Measurements from ENCODE around the gene PBX1.

PBX1 gene

DNA sequence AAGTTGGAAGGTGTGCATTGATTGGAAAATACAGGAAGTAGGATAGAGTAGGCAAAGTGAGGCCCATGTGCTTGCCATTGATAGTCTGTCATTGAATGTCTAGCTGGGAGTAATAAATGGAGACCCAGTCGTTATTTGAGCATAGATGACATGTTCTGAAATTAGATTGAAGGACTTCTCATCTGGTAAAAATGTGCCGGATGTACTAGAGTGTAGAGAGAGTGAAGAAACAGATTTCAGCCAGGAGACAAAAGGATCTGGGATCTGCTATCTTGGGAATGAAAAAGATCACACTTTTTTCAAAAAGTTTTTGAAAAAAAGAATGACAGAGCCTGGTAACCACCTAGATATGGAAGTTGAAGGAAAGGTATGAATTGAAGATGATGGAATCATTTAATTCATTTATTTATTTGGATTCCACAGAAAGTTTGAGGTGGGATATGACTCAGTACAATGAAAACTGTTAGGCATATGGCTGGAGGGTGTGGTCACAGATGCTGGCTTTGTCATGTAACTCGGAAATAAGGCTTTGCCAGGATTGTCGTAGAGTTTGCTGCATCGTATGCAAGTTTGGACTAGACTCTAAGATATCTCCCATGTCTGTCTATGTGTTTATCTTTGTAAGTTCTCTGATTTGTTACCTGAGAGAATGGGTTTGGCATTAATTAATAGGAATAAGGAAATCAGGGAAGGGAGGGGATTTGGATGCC is 137.1 kb downstream of the PBX1 start:
- H3K4ac ChIP-seq (ENCODE audit: low read length): no peak overlapping the region
- H3K18ac ChIP-seq (ENCODE audit: low read length): no peak overlapping the region
- no peak overlapping the region for H3K4me3 ChIP-seq (ENCODE audit: low read length in 2 of 2)
- H2BK120ac ChIP-seq (ENCODE audit: low read depth, low read length): no peak overlapping the region
- H3K27me3 ChIP-seq (ENCODE audit: control insufficient read depth in 3 of 3, insufficient read depth in 3 of 3, low read depth in 1 of 3, low read length in 3 of 3): no peaks in the 10 kb centered on the region
- no peak for DNase-seq (ENCODE audit: low spot score)
- no peaks in the 10 kb centered on the region for H3K9me3 ChIP-seq (replicated peaks in 1 of 2; ENCODE audit: control insufficient read depth in 2 of 2, insufficient read depth in 1 of 2, low read depth in 1 of 2, low read length in 2 of 2)
- H3K79me1 ChIP-seq (ENCODE audit: low read depth, low read length): peaks cover 2% of the 10 kb centered on the region
- H3K14ac ChIP-seq (ENCODE audit: low read length): no peak overlapping the region
- H4K91ac ChIP-seq (ENCODE audit: low read depth, low read length, poor library complexity): no peak overlapping the region
- WGBS, 2 donors (ENCODE audit: extremely low coverage in 2 of 2, insufficient read length in 2 of 2, insufficient replicate concordance in 1 of 2): no CpG with 5 or more reads among the region's 5 CpGs
- H3K4me2 ChIP-seq (ENCODE audit: insufficient read depth, low read length, poor library complexity, severe bottlenecking): no peak overlapping the region
- no peak overlapping the region for H3K23ac ChIP-seq (ENCODE audit: low read depth, low read length, poor library complexity)
- peaks cover 0 to 18% of the 10 kb centered on the region in 2 donors for H3K36me3 ChIP-seq (replicated peaks in 1 of 2; ENCODE audit: control insufficient read depth in 2 of 2, insufficient read depth in 2 of 2, low read length in 2 of 2)
- H2BK15ac ChIP-seq (ENCODE audit: low read length): no peak overlapping the region
- H2AFZ ChIP-seq (ENCODE audit: low read length): no peak overlapping the region
- H3K27ac ChIP-seq (replicated peaks; ENCODE audit: low read length): no peak overlapping the region
- no peak overlapping the region for H2BK5ac ChIP-seq (ENCODE audit: low read length)
- H3K9ac ChIP-seq (ENCODE audit: low read depth, low read length, poor library complexity): no peak overlapping the region
- H4K8ac ChIP-seq (ENCODE audit: low read depth, low read length): no peak overlapping the region
- H2BK12ac ChIP-seq (ENCODE audit: low read length): no peak overlapping the region
- H2AK5ac ChIP-seq (ENCODE audit: low read depth, low read length): no peak overlapping the region
- peaks cover 0 to 3% of the 10 kb centered on the region in 2 donors for H3K4me1 ChIP-seq (ENCODE audit: control insufficient read depth in 2 of 2, insufficient read depth in 1 of 2, low read depth in 1 of 2, low read length in 2 of 2)

DNA sequence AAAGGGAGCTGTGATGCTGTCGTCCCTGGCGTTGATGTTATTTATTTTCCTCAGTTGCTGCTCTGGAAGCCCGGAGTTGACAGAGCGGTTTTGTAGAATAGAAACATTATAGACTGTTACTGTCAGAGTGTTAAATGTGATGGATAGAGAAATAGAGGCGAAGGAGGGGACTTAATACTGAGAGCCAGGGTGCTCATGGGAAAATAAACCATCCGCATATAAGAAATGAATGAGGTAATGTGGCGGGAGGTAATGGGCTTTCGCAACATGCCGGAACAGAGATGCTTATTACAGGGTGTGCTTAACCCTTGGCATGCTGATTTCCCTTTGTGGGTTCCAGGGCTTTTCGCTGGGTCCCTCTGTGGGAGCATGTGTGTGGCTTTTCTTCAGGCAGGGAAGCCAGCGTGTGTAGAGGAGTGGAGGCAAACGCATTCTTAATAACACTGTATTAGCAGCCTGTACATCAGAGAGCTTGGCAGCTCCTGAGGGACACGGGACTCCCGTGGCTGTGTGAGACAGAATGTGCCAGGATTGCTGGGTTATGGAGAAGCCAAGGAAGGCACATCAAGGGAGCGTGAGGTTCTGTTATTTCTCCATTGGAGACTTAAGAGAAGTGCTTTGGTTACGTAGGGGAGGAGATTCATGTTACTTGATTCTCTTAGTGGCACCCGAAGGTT is 141.0 kb downstream of the PBX1 start:
- Histone ChIP-seq H3K36me3 (replicated peaks in 1 of 2; ENCODE audit: control insufficient read depth in 2 of 2, insufficient read depth in 2 of 2, low read length in 2 of 2) (peaks cover 0 to 7% of the 10 kb centered on the region in 2 donors), H3K4me1 (ENCODE audit: control insufficient read depth in 2 of 2, insufficient read depth in 1 of 2, low read depth in 1 of 2, low read length in 2 of 2) (peaks cover 0 to 3% of the 10 kb centered on the region in 2 donors), H2AFZ (ENCODE audit: low read length) (no peak overlapping the region), H4K8ac (ENCODE audit: low read depth, low read length) (no peak overlapping the region), H3K27me3 (ENCODE audit: control insufficient read depth in 3 of 3, insufficient read depth in 3 of 3, low read depth in 1 of 3, low read length in 3 of 3) (no peaks in the 10 kb centered on the region), H2BK15ac (ENCODE audit: low read length) (no peak overlapping the region), H3K9ac (ENCODE audit: low read depth, low read length, poor library complexity) (no peak overlapping the region), H2BK12ac (ENCODE audit: low read length) (no peak overlapping the region), H3K79me1 (ENCODE audit: low read depth, low read length) (no peaks in the 10 kb centered on the region), H3K4me2 (ENCODE audit: insufficient read depth, low read length, poor library complexity, severe bottlenecking) (no peak overlapping the region), H2AK5ac (ENCODE audit: low read depth, low read length) (no peak overlapping the region), H2BK120ac (ENCODE audit: low read depth, low read length) (no peak overlapping the region), H3K14ac (ENCODE audit: low read length) (no peak overlapping the region), H3K23ac (ENCODE audit: low read depth, low read length, poor library complexity) (no peak overlapping the region), H3K4me3 (ENCODE audit: low read length in 2 of 2) (no peak overlapping the region), H3K27ac (replicated peaks; ENCODE audit: low read length) (no peak overlapping the region), H3K4ac (ENCODE audit: low read length) (no peak overlapping the region), H3K9me3 (replicated peaks in 1 of 2; ENCODE audit: control insufficient read depth in 2 of 2, insufficient read depth in 1 of 2, low read depth in 1 of 2, low read length in 2 of 2) (no peaks in the 10 kb centered on the region), H4K91ac (ENCODE audit: low read depth, low read length, poor library complexity) (no peak overlapping the region), H2BK5ac (ENCODE audit: low read length) (no peak overlapping the region), H3K18ac (ENCODE audit: low read length) (no peak overlapping the region)
- no peak for DNase-seq (ENCODE audit: low spot score)
- no CpG with 5 or more reads among the region's 17 CpGs for WGBS, 2 donors (ENCODE audit: extremely low coverage in 2 of 2, insufficient read length in 2 of 2, insufficient replicate concordance in 1 of 2)

DNA sequence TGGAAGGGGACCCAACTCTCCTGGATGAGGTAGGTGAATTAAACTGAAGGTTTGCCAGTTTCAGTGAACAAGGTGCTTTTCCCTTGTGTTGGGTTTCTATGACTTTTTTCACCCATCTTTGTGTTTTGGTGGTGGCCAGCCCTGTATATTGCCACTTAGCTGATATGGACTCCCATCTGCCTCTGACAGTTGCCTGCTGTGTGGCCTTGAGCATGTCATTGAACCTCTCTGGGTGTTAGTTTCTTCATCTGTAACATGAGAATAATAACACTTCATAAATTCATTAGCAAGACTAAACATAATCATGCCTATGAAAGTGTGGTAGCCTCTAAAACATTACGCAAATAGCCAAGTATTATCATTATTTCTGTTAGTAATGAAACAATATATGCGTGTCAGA is 141.7 kb downstream of the PBX1 start:
- H2BK5ac ChIP-seq (ENCODE audit: low read length): no peak overlapping the region
- no peaks in the 10 kb centered on the region for H3K27me3 ChIP-seq (ENCODE audit: control insufficient read depth in 3 of 3, insufficient read depth in 3 of 3, low read depth in 1 of 3, low read length in 3 of 3)
- no peak overlapping the region for H3K9ac ChIP-seq (ENCODE audit: low read depth, low read length, poor library complexity)
- H3K18ac ChIP-seq (ENCODE audit: low read length): no peak overlapping the region
- H4K8ac ChIP-seq (ENCODE audit: low read depth, low read length): no peak overlapping the region
- no peak overlapping the region for H3K23ac ChIP-seq (ENCODE audit: low read depth, low read length, poor library complexity)
- H2BK120ac ChIP-seq (ENCODE audit: low read depth, low read length): no peak overlapping the region
- no peak for DNase-seq (ENCODE audit: low spot score)
- no peaks in the 10 kb centered on the region for H3K9me3 ChIP-seq (replicated peaks in 1 of 2; ENCODE audit: control insufficient read depth in 2 of 2, insufficient read depth in 1 of 2, low read depth in 1 of 2, low read length in 2 of 2)
- WGBS, 2 donors (ENCODE audit: extremely low coverage in 2 of 2, insufficient read length in 2 of 2, insufficient replicate concordance in 1 of 2): no CpG with 5 or more reads among the region's 2 CpGs
- no peak overlapping the region for H3K14ac ChIP-seq (ENCODE audit: low read length)
- peaks cover 0 to 1% of the 10 kb centered on the region in 2 donors for H3K36me3 ChIP-seq (replicated peaks in 1 of 2; ENCODE audit: control insufficient read depth in 2 of 2, insufficient read depth in 2 of 2, low read length in 2 of 2)
- H3K4me2 ChIP-seq (ENCODE audit: insufficient read depth, low read length, poor library complexity, severe bottlenecking): no peak overlapping the region
- H3K79me1 ChIP-seq (ENCODE audit: low read depth, low read length): no peaks in the 10 kb centered on the region
- H3K4ac ChIP-seq (ENCODE audit: low read length): no peak overlapping the region
- peaks cover 0 to 3% of the 10 kb centered on the region in 2 donors for H3K4me1 ChIP-seq (ENCODE audit: control insufficient read depth in 2 of 2, insufficient read depth in 1 of 2, low read depth in 1 of 2, low read length in 2 of 2)
- H4K91ac ChIP-seq (ENCODE audit: low read depth, low read length, poor library complexity): no peak overlapping the region
- no peak overlapping the region for H2AK5ac ChIP-seq (ENCODE audit: low read depth, low read length)
- no peak overlapping the region for H2AFZ ChIP-seq (ENCODE audit: low read length)
- H3K27ac ChIP-seq (replicated peaks; ENCODE audit: low read length): no peak overlapping the region
- H2BK12ac ChIP-seq (ENCODE audit: low read length): no peak overlapping the region
- H3K4me3 ChIP-seq (ENCODE audit: low read length in 2 of 2): no peak overlapping the region
- no peak overlapping the region for H2BK15ac ChIP-seq (ENCODE audit: low read length)

DNA sequence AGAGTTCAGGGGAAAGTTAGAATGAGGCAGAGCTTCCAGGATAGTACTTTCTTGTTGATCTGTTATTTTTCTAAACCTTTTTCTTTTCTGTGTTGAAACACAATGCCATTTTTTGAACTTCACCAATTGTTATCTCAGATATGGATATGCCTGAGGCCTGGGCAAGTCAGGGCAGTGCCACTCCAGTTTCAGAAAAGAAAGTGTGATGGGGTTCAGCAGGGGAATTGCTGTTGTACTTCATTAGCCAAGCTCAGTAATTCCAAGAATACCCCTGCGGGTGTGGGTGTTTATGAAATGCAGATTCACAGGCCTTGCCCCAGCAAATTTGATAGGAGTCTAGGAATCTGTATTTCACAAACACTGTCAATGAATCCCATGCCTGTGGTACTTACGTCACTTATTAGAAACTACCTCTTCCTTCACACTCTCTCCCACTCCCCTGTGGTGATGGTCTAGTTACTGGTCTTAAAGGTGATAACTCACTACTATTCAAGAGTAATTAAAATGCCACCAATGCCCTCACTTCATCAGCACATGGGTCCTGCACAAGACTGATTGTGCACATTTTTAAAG is 142.3 kb downstream of the PBX1 start:
- Histone ChIP-seq H3K14ac (ENCODE audit: low read length) (no peak overlapping the region), H3K4me3 (ENCODE audit: low read length in 2 of 2) (no peak overlapping the region), H3K79me1 (ENCODE audit: low read depth, low read length) (no peaks in the 10 kb centered on the region), H3K27ac (replicated peaks; ENCODE audit: low read length) (no peak overlapping the region), H3K9me3 (replicated peaks in 1 of 2; ENCODE audit: control insufficient read depth in 2 of 2, insufficient read depth in 1 of 2, low read depth in 1 of 2, low read length in 2 of 2) (no peaks in the 10 kb centered on the region), H3K4me1 (ENCODE audit: control insufficient read depth in 2 of 2, insufficient read depth in 1 of 2, low read depth in 1 of 2, low read length in 2 of 2) (peaks cover under 1 to 3% of the 10 kb centered on the region in 2 donors), H2BK12ac (ENCODE audit: low read length) (no peak overlapping the region), H3K9ac (ENCODE audit: low read depth, low read length, poor library complexity) (no peak overlapping the region), H3K36me3 (replicated peaks in 1 of 2; ENCODE audit: control insufficient read depth in 2 of 2, insufficient read depth in 2 of 2, low read length in 2 of 2) (no peaks in the 10 kb centered on the region), H2AFZ (ENCODE audit: low read length) (no peak overlapping the region), H2AK5ac (ENCODE audit: low read depth, low read length) (no peak overlapping the region), H2BK5ac (ENCODE audit: low read length) (no peak overlapping the region), H3K4me2 (ENCODE audit: insufficient read depth, low read length, poor library complexity, severe bottlenecking) (no peak overlapping the region), H4K8ac (ENCODE audit: low read depth, low read length) (no peak overlapping the region), H3K18ac (ENCODE audit: low read length) (no peak overlapping the region), H4K91ac (ENCODE audit: low read depth, low read length, poor library complexity) (no peak overlapping the region), H3K4ac (ENCODE audit: low read length) (no peak overlapping the region), H2BK120ac (ENCODE audit: low read depth, low read length) (no peak overlapping the region), H3K23ac (ENCODE audit: low read depth, low read length, poor library complexity) (no peak overlapping the region), H3K27me3 (ENCODE audit: control insufficient read depth in 3 of 3, insufficient read depth in 3 of 3, low read depth in 1 of 3, low read length in 3 of 3) (no peaks in the 10 kb centered on the region), H2BK15ac (ENCODE audit: low read length) (no peak overlapping the region)
- DNase-seq (ENCODE audit: low spot score): no peak
- WGBS, 2 donors (ENCODE audit: extremely low coverage in 2 of 2, insufficient read length in 2 of 2, insufficient replicate concordance in 1 of 2): no CpG with 5 or more reads among the region's 2 CpGs
